Sciatic nerve (tissue), 2 donors: Measurements from ENCODE around the gene STK33. TPM values are rescaled to one million over a fixed set of nuclear protein-coding genes. Genes with fewer than 3 reads are reported as not detected.

Experiments
- ATAC-seq: fragments of 200-7000 bp; cut with Tn5 transposase; one replicate; pipeline ENCODE4 v1.9.1; 2020; ENCODE audit warnings: mild to moderate bottlenecking, moderate library complexity
- DNase-seq: peaks from one replicate; pipeline ENCODE4 v3.0.0-alpha.2; 2020; ENCODE audit warnings: low spot score
- intact Hi-C: fragments of 100-400 bp; cut with DNase I; formaldehyde crosslinking; loops from one replicate; pipeline ENCODE4 v1.14.2; 2022
- total RNA-seq: library from RNA; stranded (reverse); fragmentation: NEBNext Ultra II Directional; extraction: Animal tissue kit (Norgen Biotek cat#: 25700); gene quantifications from one replicate; pipeline ENCODE4 v1.2.1, GENCODE V29; 2021
- donor health status: DM: no; HTN: no; CAD: no.
- donor health status: DM: no; HTN: no; CAD: no.

The STK33 gene
- 3.1 TPM for total RNA-seq

DNA sequence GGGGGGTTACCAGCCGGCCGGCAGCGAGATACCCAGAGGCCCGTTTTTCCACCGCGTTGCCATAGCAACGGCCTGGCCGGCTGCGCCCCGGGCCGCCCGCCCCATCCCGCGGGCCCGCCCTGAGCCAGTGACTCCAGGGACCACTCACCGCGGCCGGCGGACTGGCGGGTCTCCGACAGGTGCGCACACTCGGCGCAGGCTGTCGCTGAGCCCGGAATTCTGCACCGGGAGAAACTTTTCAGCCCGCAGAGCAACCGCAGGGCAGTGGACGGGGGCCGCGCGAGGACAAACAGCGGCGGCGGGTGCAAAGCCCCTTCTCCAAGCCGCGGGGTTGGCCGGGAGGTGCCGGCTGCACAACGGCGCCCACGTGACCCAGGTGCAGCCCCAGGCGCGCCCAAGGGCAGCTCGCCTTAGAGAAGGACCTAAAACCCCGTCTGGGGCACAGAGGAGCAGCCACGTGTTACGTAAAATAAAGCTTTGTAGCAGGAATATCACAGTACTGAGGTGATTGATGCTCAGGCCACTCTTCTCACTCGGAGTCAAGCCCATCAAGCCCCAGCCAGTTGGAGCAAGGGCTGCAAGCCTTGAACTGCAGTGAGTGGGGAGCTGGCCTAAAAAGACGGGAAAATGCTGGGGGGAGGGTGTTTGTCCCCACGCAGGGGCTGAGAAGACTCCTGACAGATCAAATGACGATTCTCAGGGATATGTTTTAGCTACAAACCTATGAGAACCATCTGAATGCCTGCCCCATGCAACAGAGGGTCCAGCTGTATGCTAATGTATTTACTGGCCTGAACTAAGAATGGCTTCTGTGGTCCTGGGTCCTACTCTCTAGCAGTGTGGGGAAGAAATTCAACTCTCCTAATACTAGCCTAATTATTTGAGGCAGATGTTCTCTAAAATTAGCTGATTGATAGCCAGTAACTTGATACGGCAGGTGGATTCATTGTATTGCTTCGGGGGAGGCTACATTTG is at the start of gene STK33:
STK33 (minus strand) TSS at position 294 of the 975 bp plus-strand sequence. CDS start 119,323 bp downstream, outside the sequence.
- ATAC-seq (peak; percentile 49), DNase-seq (peak; percentile 59)
- intact Hi-C loops, result no loop called here

- DNase-seq, result no peak
- no peak for ATAC-seq
- intact Hi-C loops, result no loop called here
Measured at GRCh38 chr11:8642196-8642841, 48.3 kb upstream of the STK33 start.

DNA sequence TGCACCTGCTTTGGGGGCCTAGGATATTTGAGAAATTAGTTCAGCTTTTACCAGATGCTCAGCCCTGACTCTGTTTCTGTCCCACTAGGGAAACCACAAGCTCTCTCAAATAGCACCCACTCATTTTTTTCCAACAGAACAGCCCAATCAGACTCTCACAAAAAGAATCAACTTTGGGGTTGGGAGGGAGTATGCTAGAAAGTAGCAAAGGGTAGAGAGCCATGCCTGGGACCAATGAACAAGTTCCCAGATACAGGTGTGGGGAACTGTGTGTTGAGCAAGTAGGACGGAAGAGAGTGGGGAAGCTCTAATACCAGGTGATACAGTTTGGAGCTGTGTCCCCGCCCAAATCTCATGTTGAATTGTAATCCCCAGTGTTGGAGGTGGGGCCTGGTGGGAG is 47.3 kb upstream of the STK33 start:
- ATAC-seq (no peak), DNase-seq (no peak)
- intact Hi-C loops, result no loop called here

DNA sequence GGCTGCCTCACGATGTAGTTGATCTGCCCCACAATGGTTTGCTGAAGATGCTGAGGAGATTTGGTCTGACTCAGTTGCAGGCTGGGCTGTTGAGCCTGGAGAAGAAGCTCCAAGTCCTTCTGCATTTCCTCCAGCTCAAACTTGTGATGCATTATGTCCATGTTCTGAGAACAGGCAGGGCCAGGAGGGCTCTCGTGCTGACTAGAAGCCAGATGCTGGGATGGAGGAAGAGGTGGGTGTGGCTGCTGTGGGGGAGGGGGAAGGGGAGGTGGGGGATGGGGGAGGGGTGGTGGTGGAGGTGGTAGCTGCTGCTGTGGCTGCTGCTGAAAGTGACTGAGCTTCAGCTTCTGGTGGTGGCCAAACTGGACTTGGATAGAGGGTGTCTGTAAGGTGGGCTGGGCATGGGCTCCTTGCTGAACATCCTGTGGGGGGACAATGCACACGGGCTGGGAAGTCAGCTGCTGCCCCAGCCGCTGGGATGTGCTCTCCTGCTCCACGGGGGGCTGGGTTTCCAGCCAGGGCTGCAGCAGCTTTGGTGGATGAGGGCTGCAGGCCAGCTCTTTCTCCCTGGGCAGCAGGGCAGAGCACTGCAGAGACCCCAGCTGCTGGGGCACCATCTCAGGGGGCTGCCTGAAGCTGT is 46.4 kb upstream of the STK33 start:
- intact Hi-C loops, result no loop called here
- ATAC-seq, result no peak
- DNase-seq, result no peak

DNA sequence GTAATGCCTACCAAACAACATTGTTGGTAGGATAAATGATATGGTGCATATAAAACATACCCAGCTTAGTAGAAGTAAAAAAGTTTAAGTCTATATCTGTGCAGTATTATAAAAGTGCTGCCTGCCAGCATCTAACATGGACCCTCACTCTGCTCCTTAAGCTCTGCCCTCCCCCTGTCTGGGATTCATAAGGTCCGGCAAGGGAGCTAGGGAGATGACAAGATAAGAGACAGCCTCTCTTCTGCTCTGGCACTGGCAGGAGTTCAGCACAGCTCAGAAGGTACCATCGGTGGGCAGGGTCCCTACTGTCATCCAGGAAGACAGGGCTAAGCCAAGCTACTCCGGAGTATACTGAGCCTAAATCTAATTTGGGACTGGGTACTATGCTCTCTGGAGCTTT is 45.6 kb upstream of the STK33 start:
- intact Hi-C loops, result no loop called here
- DNase-seq (no peak), ATAC-seq (no peak)

GRCh38 chr11:8638300-8638699 is 44.3 kb upstream of the STK33 start:
- intact Hi-C loops, result no loop called here
- no peak for ATAC-seq
- no peak for DNase-seq

DNA sequence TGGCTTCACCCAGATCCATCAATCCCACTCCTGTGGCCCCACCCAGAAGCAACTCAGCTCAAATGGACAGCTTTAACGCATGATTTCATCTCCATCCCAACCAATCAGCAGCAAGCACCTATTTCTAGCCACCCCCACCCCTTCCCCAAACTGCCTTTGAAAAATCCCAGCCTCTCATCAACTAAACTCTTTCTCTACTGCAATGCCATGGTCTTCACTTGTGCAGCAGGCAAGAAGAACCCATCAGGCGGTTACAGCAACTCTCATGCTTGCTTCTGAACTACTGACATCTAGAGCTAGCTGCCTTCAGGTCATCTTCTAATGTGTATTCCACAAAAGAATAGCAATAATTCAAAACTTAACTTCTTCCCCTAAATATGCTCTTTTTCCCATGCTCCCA is 42.1 kb upstream of the STK33 start:
- DNase-seq, result no peak
- no peak for ATAC-seq
- intact Hi-C loops, result no loop called here

GRCh38 chr11:8634498-8634897 is 40.5 kb upstream of the STK33 start:
- intact Hi-C loops, result no loop called here
- DNase-seq (no peak), ATAC-seq (no peak)

GRCh38 chr11:8631395-8632118 is 37.5 kb upstream of the STK33 start:
- DNase-seq (no peak), ATAC-seq (no peak)
- intact Hi-C loops, result no loop called here

GRCh38 chr11:8624698-8625097 is 30.7 kb upstream of the STK33 start:
- intact Hi-C loops, result no loop called here

GRCh38 chr11:8621147-8621546 is 27.1 kb upstream of the STK33 start:
- ATAC-seq (no peak), DNase-seq (no peak)
- intact Hi-C loops, result no loop called here

More at GRCh38 chr11:8624698-8625097, 30.7 kb upstream of the STK33 start:
- ATAC-seq (no peak), DNase-seq (no peak)

GRCh38 chr11:8617063-8617462 is 23.0 kb upstream of the STK33 start:
- intact Hi-C loops, result no loop called here
- ATAC-seq (no peak), DNase-seq (no peak)

DNA sequence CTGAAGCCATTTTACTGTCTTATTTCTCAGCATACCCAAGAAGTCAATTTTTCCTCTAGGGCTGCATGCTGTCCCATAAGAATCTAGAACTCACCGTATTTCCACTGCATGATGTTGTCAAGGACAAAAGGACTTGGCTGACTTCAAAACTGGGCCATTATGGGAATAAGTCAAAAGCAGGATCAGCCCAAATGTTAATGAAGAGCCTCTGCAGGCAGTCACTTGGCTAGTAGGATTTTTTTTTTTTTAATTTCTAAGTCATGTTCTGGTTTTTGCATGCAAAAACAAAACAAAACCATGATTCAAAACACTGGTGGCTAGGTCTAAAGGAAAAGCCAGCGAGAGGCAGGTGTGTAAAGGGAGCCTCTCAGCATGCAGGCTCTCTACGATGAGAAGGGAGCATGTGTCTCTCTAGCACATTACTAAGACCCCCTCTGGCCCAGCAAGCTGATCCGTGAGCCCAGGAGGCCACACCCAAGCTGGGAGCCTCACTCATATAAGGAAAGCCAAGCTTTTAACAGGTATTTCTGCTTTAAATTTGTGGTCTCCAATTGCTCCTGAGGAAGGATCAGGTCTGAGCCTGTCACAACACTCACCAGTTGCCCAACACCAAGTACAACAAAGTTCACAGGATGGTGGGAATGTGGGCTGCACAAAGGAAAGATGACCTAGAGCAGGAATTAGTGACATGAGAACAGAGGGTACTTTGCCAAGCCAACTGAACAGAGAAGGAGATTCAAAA is 21.4 kb upstream of the STK33 start:
- ATAC-seq (no peak), DNase-seq (no peak)
- intact Hi-C loops, result no loop called here

GRCh38 chr11:8614497-8614896 is 20.5 kb upstream of the STK33 start:
- no peak for DNase-seq
- intact Hi-C loops, result no loop called here
- ATAC-seq, result no peak

DNA sequence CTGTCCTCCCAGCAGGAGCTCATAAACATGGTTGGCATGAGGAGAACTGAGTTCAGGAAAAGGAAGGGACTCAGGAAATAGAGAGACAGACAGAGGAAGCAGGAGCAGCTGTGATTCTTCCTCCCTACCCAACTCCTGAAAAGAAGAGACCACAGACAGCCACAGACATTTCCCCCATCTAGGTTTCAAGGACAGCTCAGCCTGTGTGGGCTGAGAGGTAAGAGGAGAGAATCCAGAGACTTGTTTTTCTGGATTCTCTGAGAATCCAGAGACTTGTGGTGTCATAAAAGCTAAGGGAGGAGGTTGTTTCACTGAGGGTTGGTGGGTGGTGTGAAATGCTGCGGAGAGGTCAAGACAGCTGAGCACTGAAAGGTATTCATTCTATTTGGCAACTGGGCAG is 19.0 kb upstream of the STK33 start:
- intact Hi-C loops, result no loop called here
- DNase-seq (no peak), ATAC-seq (no peak)

- ATAC-seq (no peak), DNase-seq (no peak)
- intact Hi-C loops, result no loop called here
Measured at GRCh38 chr11:8612522-8612921, 18.5 kb upstream of the STK33 start.

GRCh38 chr11:8610532-8611116 is 16.6 kb upstream of the STK33 start:
- intact Hi-C loops, result no loop called here
- no peak for DNase-seq

GRCh38 chr11:8608652-8609051 is 14.6 kb upstream of the STK33 start:
- ATAC-seq, result no peak
- intact Hi-C loops, result no loop called here
- no peak for DNase-seq

More at GRCh38 chr11:8610532-8611116, 16.6 kb upstream of the STK33 start:
- ATAC-seq, result no peak
